Erythroblast (primary cell): ENCODE results near the gene HCST.

Source experiments
- GATA1 ChIP-seq: IDR thresholded peaks from 2 replicates; pipeline ENCODE4 v1.6.1; 2011; ENCODE audit warnings: low read depth, mild to moderate bottlenecking, control low read depth, low read length, moderate library complexity
- POLR2A ChIP-seq: IDR thresholded peaks from 2 replicates; pipeline ENCODE4 v1.6.1; 2011; ENCODE audit warnings: mild to moderate bottlenecking, low read length

GRCh38 chr19:35925501-35925900 is 23.2 kb downstream of the HCST start:
- TF ChIP-seq POLR2A (no peak), GATA1 (no peak)
